GM20000 (cell line): ENCODE measurements around the gene CMPK1.

ENCODE experiments used
- DNase-seq: peaks from one replicate; pipeline ENCODE4 v3.0.0; 2012; ENCODE audit warnings: low spot score
- CTCF ChIP-seq: IDR thresholded peaks from 2 replicates; pipeline ENCODE4 v1.5.1; 2012; ENCODE audit warnings: mild to moderate bottlenecking, control low read depth; ENCODE audit errors: extremely low read depth, missing control alignments

Gene CMPK1

GRCh38 chr1:47331875-47332274 is 1.7 kb upstream of the CMPK1 start:
- TF ChIP-seq CTCF = no peak
- no peak for DNase-seq

GRCh38 chr1:47332779-47333577 is 612 bp upstream of the CMPK1 start:
- no peak for DNase-seq
- TF ChIP-seq CTCF = no peak

GRCh38 chr1:47333922-47334764 is 553 bp downstream of the CMPK1 start:
- peak; percentile 4 for TF ChIP-seq CTCF
- peak; percentile 95 for DNase-seq

- TF ChIP-seq CTCF = no peak
- DNase-seq = no peak
Measured at GRCh38 chr1:47334765-47335435, 1.3 kb downstream of the CMPK1 start.

- no peak for TF ChIP-seq CTCF
- no peak for DNase-seq
Measured at GRCh38 chr1:47337350-47337749, 3.8 kb downstream of the CMPK1 start.

- TF ChIP-seq CTCF = no peak
- DNase-seq = no peak
Measured at GRCh38 chr1:47338249-47339077, 4.9 kb downstream of the CMPK1 start.
